Stimulated activated CD8-positive, alpha-beta memory T cell treated with anti-CD3 and anti-CD28 coated beads, Interleukin-4, amount 100 ng/mL, for 1 hour (primary cell): ENCODE data around the gene STK32B.

ENCODE experiments used
- DNase-seq, 2 donors: peaks; one replicate each; pipeline ENCODE4 v3.0.0-alpha.2; 2020; ENCODE audit warnings: low read depth in 2 of 2, low spot score in 1 of 2

The STK32B gene

GRCh38 chr4:5338531-5338930 lies 287.3 kb downstream of the STK32B start:
- no peak for DNase-seq

- DNase-seq, result no peak
These were observed 289.7 kb downstream of the STK32B start for GRCh38 chr4:5340991-5341451.

GRCh38 chr4:5341526-5341925 lies 290.2 kb downstream of the STK32B start:
- DNase-seq, result no peak

GRCh38 chr4:5355846-5356245 lies 304.6 kb downstream of the STK32B start:
- no peak for DNase-seq

- no peak for DNase-seq
These were observed 306.6 kb downstream of the STK32B start for GRCh38 chr4:5357870-5358269.

- DNase-seq, result no peak
These were observed 310.7 kb downstream of the STK32B start for GRCh38 chr4:5361968-5362367.

- DNase-seq, result no peak
These were observed 313.1 kb downstream of the STK32B start for GRCh38 chr4:5364406-5364805.

- DNase-seq, result no peak
These were observed 314.1 kb downstream of the STK32B start for GRCh38 chr4:5365071-5366008.

GRCh38 chr4:5366009-5366386 lies 314.7 kb downstream of the STK32B start:
- DNase-seq, result no peak

GRCh38 chr4:5366421-5366820 lies 315.1 kb downstream of the STK32B start:
- DNase-seq, result no peak

GRCh38 chr4:5368426-5368825 lies 317.1 kb downstream of the STK32B start:
- DNase-seq, result no peak

- no peak for DNase-seq
These were observed 319.0 kb downstream of the STK32B start for GRCh38 chr4:5370286-5370685.

GRCh38 chr4:5371415-5372190 lies 320.3 kb downstream of the STK32B start:
- no peak for DNase-seq

GRCh38 chr4:5372198-5372597 lies 320.9 kb downstream of the STK32B start:
- no peak for DNase-seq

GRCh38 chr4:5373327-5373726 lies 322.0 kb downstream of the STK32B start:
- no peak for DNase-seq

GRCh38 chr4:5374592-5374991 lies 323.3 kb downstream of the STK32B start:
- no peak for DNase-seq

- no peak for DNase-seq
These were observed 323.7 kb downstream of the STK32B start for GRCh38 chr4:5374994-5375393.

GRCh38 chr4:5376015-5376414 lies 324.7 kb downstream of the STK32B start:
- no peak for DNase-seq

GRCh38 chr4:5378002-5378401 lies 326.7 kb downstream of the STK32B start:
- no peak for DNase-seq

- DNase-seq, result no peak
These were observed 328.6 kb downstream of the STK32B start for GRCh38 chr4:5379895-5380294.

- DNase-seq, result no peak
These were observed 330.7 kb downstream of the STK32B start for GRCh38 chr4:5381961-5382441.
